GM12878 (cell line): Measurements from ENCODE around the gene SHD.

Source experiments
- FOXK2 ChIP-seq: fragments of 450-650 bp; IDR thresholded peaks from 2 replicates; pipeline ENCODE4 v1.6.1; 2017; ENCODE audit warnings: mild to moderate bottlenecking, moderate library complexity
- POLR2A ChIP-seq: IDR thresholded peaks from 2 replicates; pipeline ENCODE4 v1.6.1; 2011; ENCODE audit warnings: low read depth, mild to moderate bottlenecking, low read length
- USF2 ChIP-seq: IDR thresholded peaks from 2 replicates; pipeline ENCODE4 v1.6.1; 2011; ENCODE audit warnings: low read depth, low read length, improper control_type of control experiment, borderline replicate concordance
- TF ChIP-seq, protein P1 (sequence below), 3 experiments: IDR thresholded peaks in 2 of 3; conservative IDR thresholded peaks in 1 of 3; 2 replicates each; pipeline ENCODE4 v1.5.1; 2011; ENCODE audit warnings: low read depth in 3 of 3, low read length in 3 of 3, mild to moderate bottlenecking in 3 of 3, control low read depth in 2 of 3, moderate library complexity in 2 of 3, inconsistent platforms in 1 of 3, mixed read lengths in 1 of 3; ENCODE audit not compliant: control insufficient read depth in 2 of 3, insufficient read depth in 1 of 3; ENCODE audit errors: extremely low read depth in 1 of 3
- TF ChIP-seq, protein P2 (sequence below): fragments of 450-650 bp; IDR thresholded peaks from 2 replicates; pipeline ENCODE4 v1.6.1; 2016; ENCODE audit warnings: mild to moderate bottlenecking, moderate library complexity, borderline replicate concordance

- TF ChIP-seq POLR2A (no peak), FOXK2 (no peak), USF2 (no peak)
- TF ChIP-seq, protein P1, sequence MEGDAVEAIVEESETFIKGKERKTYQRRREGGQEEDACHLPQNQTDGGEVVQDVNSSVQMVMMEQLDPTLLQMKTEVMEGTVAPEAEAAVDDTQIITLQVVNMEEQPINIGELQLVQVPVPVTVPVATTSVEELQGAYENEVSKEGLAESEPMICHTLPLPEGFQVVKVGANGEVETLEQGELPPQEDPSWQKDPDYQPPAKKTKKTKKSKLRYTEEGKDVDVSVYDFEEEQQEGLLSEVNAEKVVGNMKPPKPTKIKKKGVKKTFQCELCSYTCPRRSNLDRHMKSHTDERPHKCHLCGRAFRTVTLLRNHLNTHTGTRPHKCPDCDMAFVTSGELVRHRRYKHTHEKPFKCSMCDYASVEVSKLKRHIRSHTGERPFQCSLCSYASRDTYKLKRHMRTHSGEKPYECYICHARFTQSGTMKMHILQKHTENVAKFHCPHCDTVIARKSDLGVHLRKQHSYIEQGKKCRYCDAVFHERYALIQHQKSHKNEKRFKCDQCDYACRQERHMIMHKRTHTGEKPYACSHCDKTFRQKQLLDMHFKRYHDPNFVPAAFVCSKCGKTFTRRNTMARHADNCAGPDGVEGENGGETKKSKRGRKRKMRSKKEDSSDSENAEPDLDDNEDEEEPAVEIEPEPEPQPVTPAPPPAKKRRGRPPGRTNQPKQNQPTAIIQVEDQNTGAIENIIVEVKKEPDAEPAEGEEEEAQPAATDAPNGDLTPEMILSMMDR (IDR thresholded peaks at IDR 0.05 in 2 of 3, conservative IDR thresholded peaks at IDR 0.05 in 1 of 3; ENCODE audit: control insufficient read depth in 2 of 3, extremely low read depth in 1 of 3, insufficient read depth in 1 of 3, low read depth in 3 of 3, low read length in 3 of 3) = no peak
- TF ChIP-seq, protein P2, sequence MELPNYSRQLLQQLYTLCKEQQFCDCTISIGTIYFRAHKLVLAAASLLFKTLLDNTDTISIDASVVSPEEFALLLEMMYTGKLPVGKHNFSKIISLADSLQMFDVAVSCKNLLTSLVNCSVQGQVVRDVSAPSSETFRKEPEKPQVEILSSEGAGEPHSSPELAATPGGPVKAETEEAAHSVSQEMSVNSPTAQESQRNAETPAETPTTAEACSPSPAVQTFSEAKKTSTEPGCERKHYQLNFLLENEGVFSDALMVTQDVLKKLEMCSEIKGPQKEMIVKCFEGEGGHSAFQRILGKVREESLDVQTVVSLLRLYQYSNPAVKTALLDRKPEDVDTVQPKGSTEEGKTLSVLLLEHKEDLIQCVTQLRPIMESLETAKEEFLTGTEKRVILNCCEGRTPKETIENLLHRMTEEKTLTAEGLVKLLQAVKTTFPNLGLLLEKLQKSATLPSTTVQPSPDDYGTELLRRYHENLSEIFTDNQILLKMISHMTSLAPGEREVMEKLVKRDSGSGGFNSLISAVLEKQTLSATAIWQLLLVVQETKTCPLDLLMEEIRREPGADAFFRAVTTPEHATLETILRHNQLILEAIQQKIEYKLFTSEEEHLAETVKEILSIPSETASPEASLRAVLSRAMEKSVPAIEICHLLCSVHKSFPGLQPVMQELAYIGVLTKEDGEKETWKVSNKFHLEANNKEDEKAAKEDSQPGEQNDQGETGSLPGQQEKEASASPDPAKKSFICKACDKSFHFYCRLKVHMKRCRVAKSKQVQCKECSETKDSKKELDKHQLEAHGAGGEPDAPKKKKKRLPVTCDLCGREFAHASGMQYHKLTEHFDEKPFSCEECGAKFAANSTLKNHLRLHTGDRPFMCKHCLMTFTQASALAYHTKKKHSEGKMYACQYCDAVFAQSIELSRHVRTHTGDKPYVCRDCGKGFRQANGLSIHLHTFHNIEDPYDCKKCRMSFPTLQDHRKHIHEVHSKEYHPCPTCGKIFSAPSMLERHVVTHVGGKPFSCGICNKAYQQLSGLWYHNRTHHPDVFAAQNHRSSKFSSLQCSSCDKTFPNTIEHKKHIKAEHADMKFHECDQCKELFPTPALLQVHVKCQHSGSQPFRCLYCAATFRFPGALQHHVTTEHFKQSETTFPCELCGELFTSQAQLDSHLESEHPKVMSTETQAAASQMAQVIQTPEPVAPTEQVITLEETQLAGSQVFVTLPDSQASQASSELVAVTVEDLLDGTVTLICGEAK = no peak
These were observed 41.4 kb downstream of the SHD start for GRCh38 chr19:4320419-4320818.
